HepG2 (cell line): ENCODE measurements around the gene POLR1G. TPM values are rescaled to one million over a fixed set of nuclear protein-coding genes. Genes with fewer than 3 reads are reported as not detected.

Experiments
- EP300 ChIP-seq, 3 experiments: sonication (generic) in 1 of 3; formaldehyde crosslinking in 1 of 3; IDR thresholded peaks; 2 replicates each; pipeline versions ENCODE4 v1.5.1 to v1.6.1; 2011 to 2020; ENCODE audit warnings: low read depth in 2 of 3, low read length in 2 of 3, borderline replicate concordance in 1 of 3, improper control_type of control experiment in 1 of 3, mild to moderate bottlenecking in 1 of 3, missing genetic modification reagents in 1 of 3, moderate library complexity in 1 of 3
- FOSL1 ChIP-seq: sonication (generic); formaldehyde crosslinking; IDR thresholded peaks from 2 replicates; pipeline ENCODE4 v1.9.0; 2021; ENCODE audit warnings: missing genetic modification reagents, borderline replicate concordance
- JUND ChIP-seq: sonication (generic); formaldehyde crosslinking; IDR thresholded peaks from 2 replicates; pipeline ENCODE4 v1.8.0; 2022; ENCODE audit warnings: mild to moderate bottlenecking, missing genetic modification reagents
- KDM6A ChIP-seq: IDR thresholded peaks from 2 replicates; pipeline ENCODE4 v1.6.1; 2016; ENCODE audit warnings: low read depth
- MYC ChIP-seq: sonication (generic); formaldehyde crosslinking; IDR thresholded peaks from 2 replicates; pipeline ENCODE4 v1.9.0; 2021; ENCODE audit warnings: missing genetic modification reagents, borderline replicate concordance
- NBN ChIP-seq: fragments of 450-650 bp; conservative IDR thresholded peaks from 2 replicates; pipeline ENCODE4 v1.6.1; 2017
- PRPF4 ChIP-seq: fragments of 200-400 bp; formaldehyde crosslinking; IDR thresholded peaks from 2 replicates; pipeline ENCODE4 v1.6.1; 2016; ENCODE audit warnings: low read length, low read depth; ENCODE audit not compliant: poor library complexity, severe bottlenecking
- RBM39 ChIP-seq: fragments of 200-400 bp; formaldehyde crosslinking; IDR thresholded peaks from one replicate; pipeline ENCODE4 v1.6.1; 2018; ENCODE audit warnings: antibody characterized with exemption, mild to moderate bottlenecking, low read depth, low read length; ENCODE audit not compliant: poor library complexity, severe bottlenecking
- SAFB2 ChIP-seq: sonication (generic); formaldehyde crosslinking; IDR thresholded peaks from 2 replicates; pipeline ENCODE4 v1.5.1; 2020; ENCODE audit warnings: missing genetic modification reagents, low read depth, mild to moderate bottlenecking, borderline replicate concordance
- SIN3A ChIP-seq: IDR thresholded peaks from 2 replicates; pipeline ENCODE4 v1.6.1; 2011; ENCODE audit warnings: low read depth, mild to moderate bottlenecking, control low read depth, low read length, borderline replicate concordance
- STAG1 ChIP-seq: sonication (generic); formaldehyde crosslinking; IDR thresholded peaks from 2 replicates; pipeline ENCODE4 v1.4.0; 2020; ENCODE audit warnings: missing genetic modification reagents
- STAT6 ChIP-seq: sonication (generic); formaldehyde crosslinking; IDR thresholded peaks from 2 replicates; pipeline ENCODE4 v1.4.0; 2020; ENCODE audit warnings: missing genetic modification reagents, mild to moderate bottlenecking, borderline replicate concordance
- TAF1 ChIP-seq: sonication (generic); formaldehyde crosslinking; IDR thresholded peaks from 2 replicates; pipeline ENCODE4 v1.4.0; 2020; ENCODE audit warnings: missing genetic modification reagents
- TGIF2 ChIP-seq: IDR thresholded peaks from 2 replicates; pipeline ENCODE4 v1.6.1; 2016; ENCODE audit warnings: control low read depth, missing compliant biosample characterization
- ZBTB42 ChIP-seq: sonication (generic); formaldehyde crosslinking; IDR thresholded peaks from 2 replicates; pipeline ENCODE4 v1.5.0; 2020; ENCODE audit warnings: mild to moderate bottlenecking, missing genetic modification reagents
- ZFP91 ChIP-seq: sonication (generic); formaldehyde crosslinking; IDR thresholded peaks from 2 replicates; pipeline ENCODE4 v1.9.0; 2022; ENCODE audit warnings: missing genetic modification reagents, mild to moderate bottlenecking, borderline replicate concordance
- ZNF431 ChIP-seq: sonication (generic); formaldehyde crosslinking; IDR thresholded peaks from 2 replicates; pipeline ENCODE4 v1.9.0; 2022; ENCODE audit warnings: missing genetic modification reagents, low read depth, mild to moderate bottlenecking, borderline replicate concordance
- ZNF496 ChIP-seq: sonication (generic); formaldehyde crosslinking; IDR thresholded peaks from 2 replicates; pipeline ENCODE4 v1.8.1; 2023; ENCODE audit warnings: mild to moderate bottlenecking, moderate library complexity, missing genetic modification reagents; ENCODE audit not compliant: insufficient replicate concordance
- ZNF615 ChIP-seq: sonication (generic); formaldehyde crosslinking; IDR thresholded peaks from 2 replicates; pipeline ENCODE4 v1.5.0; 2020; ENCODE audit warnings: mild to moderate bottlenecking, missing genetic modification reagents, borderline replicate concordance
- polyA plus RNA-seq, 8 experiments: library from polyadenylated mRNA; depleted of rRNA in 3 of 8; stranded (reverse) in 7 of 8; unstranded in 1 of 8; fragments of >200 nt; fragmentation: Illumina TruSeq in 4 of 8; extraction: Trizol in 4 of 8; gene quantifications; 2 replicates each; pipeline versions ENCODE4 v1.2.1 to v1.2.3, GENCODE V29; 2011 to 2016; ENCODE audit warnings: low read depth in 4 of 8, missing spikeins in 1 of 8, mixed read lengths in 1 of 8; ENCODE audit not compliant: insufficient read depth in 1 of 8
- total RNA-seq, 5 experiments: library from RNA; depleted of rRNA; stranded (reverse); fragments of >200 nt; fragmentation: Illumina TruSeq; extraction: Trizol; gene quantifications; 2 replicates each; pipeline ENCODE4 v1.2.3, GENCODE V29; 2016; ENCODE audit warnings: low read depth in 1 of 5
- TF ChIP-seq, protein P1 (sequence below): sonication (generic); formaldehyde crosslinking; IDR thresholded peaks from 2 replicates; pipeline ENCODE4 v1.9.0; 2021; ENCODE audit warnings: missing genetic modification reagents, mild to moderate bottlenecking, borderline replicate concordance
- TF ChIP-seq, protein P2 (sequence below): sonication (generic); formaldehyde crosslinking; IDR thresholded peaks from 2 replicates; pipeline ENCODE4 v1.8.1; 2023; ENCODE audit warnings: mild to moderate bottlenecking, inconsistent platforms, moderate library complexity, missing genetic modification reagents, borderline replicate concordance

POLR1G gene
- total and polyA plus RNA-seq, 2 of the 13 experiments (the other 11 are each of a cell fraction or from before 2014, with no cell fraction given), result 3.5 to 20.8 TPM

DNA sequence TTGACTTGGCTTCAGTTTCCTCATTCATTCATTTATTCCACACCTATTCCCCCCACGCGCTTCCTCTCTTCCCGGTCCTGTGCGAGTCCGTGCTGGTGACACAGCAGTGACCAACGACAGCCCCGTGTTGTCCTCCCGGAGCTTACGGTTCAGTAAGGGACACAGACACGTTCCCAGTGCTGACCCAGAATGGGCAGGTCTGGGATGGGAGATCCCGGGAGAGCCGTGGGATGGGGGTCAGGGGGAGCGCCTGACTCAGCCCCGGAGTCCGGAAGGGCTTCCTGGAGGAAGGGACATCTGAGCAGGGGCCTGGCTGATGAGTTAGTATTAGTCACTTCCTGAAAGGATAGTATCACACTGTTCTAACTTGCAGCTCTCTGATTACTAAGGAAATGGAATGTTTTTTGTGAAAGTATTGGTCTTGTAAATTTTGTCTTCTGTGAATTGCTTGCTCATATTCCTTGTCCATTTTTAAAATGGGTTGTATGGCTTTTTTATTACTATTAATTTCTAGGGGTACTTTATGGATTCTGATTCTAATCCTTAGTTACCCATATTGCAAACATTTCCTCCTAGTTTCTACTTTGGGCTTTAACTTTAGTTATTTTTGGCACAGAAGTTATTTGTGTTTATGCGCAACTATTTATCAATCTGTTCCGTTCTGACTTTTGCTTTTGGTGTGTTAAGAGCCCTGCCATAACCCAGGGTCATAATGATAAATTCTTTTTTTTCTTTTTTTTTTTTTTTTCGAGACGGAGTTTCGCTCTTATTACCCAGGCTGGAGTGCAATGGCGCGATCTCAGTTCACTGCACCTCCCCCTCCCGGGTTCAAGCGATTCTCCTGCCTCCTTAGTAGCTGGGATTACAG is 18.0 kb downstream of the POLR1G start (continued):
- TF ChIP-seq STAT6 (CRISPR knock-in tag), result no peak
- no peak for TF ChIP-seq ZBTB42 (CRISPR knock-in tag)
- TF ChIP-seq EP300 (IDR thresholded peaks at IDR 0.05; ENCODE audit: low read depth in 2 of 2, low read length in 2 of 2), result peak in 1 of 2 experiments; percentile 69; a peak in 2 of 4 replicates
- TF ChIP-seq EP300 (CRISPR knock-in tag; IDR thresholded peaks at IDR 0.05; ENCODE audit: borderline replicate concordance), result no peak; the same call in 1 of the 2 replicates
- TF ChIP-seq JUND (CRISPR knock-in tag), result peak; percentile 70
- no peak for TF ChIP-seq ZNF431 (CRISPR knock-in tag)
- TF ChIP-seq ZFP91 (CRISPR knock-in tag), result peak; percentile 35; the same call in 1 of the 2 replicates
- TF ChIP-seq SIN3A, result no peak
- TF ChIP-seq KDM6A (CRISPR knock-in tag), result no peak
- TF ChIP-seq ZNF615 (CRISPR knock-in tag), result no peak
- TF ChIP-seq MYC, result no peak
- TF ChIP-seq RBM39, result no peak
- TF ChIP-seq FOSL1, result peak; percentile 75
- TF ChIP-seq TAF1 (CRISPR knock-in tag), result no peak
- no peak for TF ChIP-seq ZNF496
- TF ChIP-seq, protein P1, sequence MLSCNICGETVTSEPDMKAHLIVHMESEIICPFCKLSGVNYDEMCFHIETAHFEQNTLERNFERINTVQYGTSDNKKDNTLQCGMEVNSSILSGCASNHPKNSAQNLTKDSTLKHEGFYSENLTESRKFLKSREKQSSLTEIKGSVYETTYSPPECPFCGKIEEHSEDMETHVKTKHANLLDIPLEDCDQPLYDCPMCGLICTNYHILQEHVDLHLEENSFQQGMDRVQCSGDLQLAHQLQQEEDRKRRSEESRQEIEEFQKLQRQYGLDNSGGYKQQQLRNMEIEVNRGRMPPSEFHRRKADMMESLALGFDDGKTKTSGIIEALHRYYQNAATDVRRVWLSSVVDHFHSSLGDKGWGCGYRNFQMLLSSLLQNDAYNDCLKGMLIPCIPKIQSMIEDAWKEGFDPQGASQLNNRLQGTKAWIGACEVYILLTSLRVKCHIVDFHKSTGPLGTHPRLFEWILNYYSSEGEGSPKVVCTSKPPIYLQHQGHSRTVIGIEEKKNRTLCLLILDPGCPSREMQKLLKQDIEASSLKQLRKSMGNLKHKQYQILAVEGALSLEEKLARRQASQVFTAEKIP, result no peak
- no peak for TF ChIP-seq PRPF4
- TF ChIP-seq STAG1 (CRISPR knock-in tag), result no peak
- 0 out of 2 replicates have a peak, but pooled peaks have one; percentile 3 for TF ChIP-seq TGIF2
- no peak for TF ChIP-seq NBN
- no peak for TF ChIP-seq SAFB2 (CRISPR knock-in tag)
- TF ChIP-seq, protein P2, sequence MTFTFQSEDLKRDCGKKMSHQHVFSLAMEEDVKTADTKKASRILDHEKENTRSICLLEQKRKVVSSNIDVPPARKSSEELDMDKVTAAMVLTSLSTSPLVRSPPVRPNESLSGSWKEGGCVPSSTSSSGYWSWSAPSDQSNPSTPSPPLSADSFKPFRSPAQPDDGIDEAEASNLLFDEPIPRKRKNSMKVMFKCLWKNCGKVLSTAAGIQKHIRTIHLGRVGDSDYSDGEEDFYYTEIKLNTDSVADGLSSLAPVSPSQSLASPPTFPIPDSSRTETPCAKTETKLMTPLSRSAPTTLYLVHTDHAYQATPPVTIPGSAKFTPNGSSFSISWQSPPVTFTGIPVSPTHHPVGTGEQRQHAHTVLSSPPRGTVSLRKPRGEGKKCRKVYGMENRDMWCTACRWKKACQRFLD (CRISPR knock-in tag), result no peak
